Stomach (tissue), 9 donors: ENCODE data around the gene CDC45. TPM values are rescaled to one million over a fixed set of nuclear protein-coding genes. Genes with fewer than 3 reads are reported as not detected.

Experiments used
- DNase-seq, 2 donors: peaks; one replicate each; pipeline versions ENCODE4 v3.0.0 to v3.0.0-alpha.2; 2013 to 2019
- H3K27ac ChIP-seq, 5 donors: fragments of 200-600 bp in 4 of 5; sonication (generic) in 4 of 5; one replicate each; pipeline ENCODE4 v1.5.1; 2013 to 2019; ENCODE audit warnings: mild to moderate bottlenecking in 1 of 5, moderate library complexity in 1 of 5
- H3K27me3 ChIP-seq, 3 donors: fragments of 200-600 bp; sonication (generic); one replicate each; pipeline ENCODE4 v1.5.1; 2017 to 2019; ENCODE audit warnings: mixed run types in 1 of 3
- H3K36me3 ChIP-seq, 4 donors: fragments of 200-600 bp; sonication (generic); 1 replicate in 3 of 4; 2 replicates in 1 of 4; pipeline ENCODE4 v1.5.1; 2016 to 2019
- H3K4me1 ChIP-seq, 4 donors: fragments of 200-600 bp; sonication (generic); one replicate each; pipeline ENCODE4 v1.5.1; 2016 to 2019
- H3K4me3 ChIP-seq, 4 donors: fragments of 200-600 bp; sonication (generic) in 3 of 4; one replicate each; pipeline ENCODE4 v1.5.1; 2016 to 2019; ENCODE audit warnings: mild to moderate bottlenecking in 1 of 4
- H3K9me3 ChIP-seq, 4 donors: fragments of 200-600 bp; sonication (generic); one replicate each; pipeline ENCODE4 v1.5.1; 2016 to 2019
- CTCF ChIP-seq, 7 experiments: fragments of 450-650 bp in 4 of 7; fragments of 200-600 bp in 3 of 7; sonication (generic) in 3 of 7; IDR thresholded peaks; one replicate each; pipeline ENCODE4 v1.5.1; 2016 to 2019; ENCODE audit warnings: antibody characterized with exemption in 7 of 7, control low read depth in 2 of 7, mild to moderate bottlenecking in 1 of 7
- EP300 ChIP-seq: sonication (generic); formaldehyde crosslinking; IDR thresholded peaks from one replicate; pipeline ENCODE4 v1.6.1; 2017; ENCODE audit warnings: antibody characterized with exemption
- POLR2A ChIP-seq, 4 donors: fragments of 450-650 bp; IDR thresholded peaks; one replicate each; pipeline ENCODE4 v1.6.1; 2016; ENCODE audit warnings: antibody characterized with exemption in 4 of 4, control low read depth in 2 of 4, mild to moderate bottlenecking in 1 of 4, moderate library complexity in 1 of 4
- POLR2AphosphoS5 ChIP-seq, 3 donors: sonication (generic); formaldehyde crosslinking; IDR thresholded peaks; one replicate each; pipeline ENCODE4 v1.6.1; 2016; ENCODE audit warnings: antibody characterized with exemption in 3 of 3
- WGBS, 5 donors: extraction: QIAGEN DNeasy Blood & Tissue Kit in 3 of 5; methylation state at CpG; one replicate each; pipeline versions ENCODE4 v1.1.5 to v1.1.7; 2013 to 2018; 5-methylcytosine and 5-hydroxymethylcytosine counted together
- intact Hi-C: fragments of 100-400 bp; cut with DNase I; formaldehyde crosslinking; loops from one replicate; pipeline ENCODE4 v1.15.1; 2023; ENCODE audit warnings: low total_unique reads
- polyA plus RNA-seq, 3 donors: library from polyadenylated mRNA; stranded (reverse); fragments of 200-250 nt; gene quantifications; one replicate each; pipeline ENCODE4 v1.2.3, GENCODE V29; 2013
- total RNA-seq, 5 donors: library from RNA; depleted of rRNA; stranded (reverse); fragments of >200 nt; gene quantifications; one replicate each; pipeline versions ENCODE4 v1.1.0 to v1.2.3, GENCODE V29; 2014 to 2016
- donor health status: healthy with polysubstance abuse.
- donor health status: Bipolar disorder and iron deficiency.
- donor health status: healthy.

Gene CDC45
- total and polyA plus RNA-seq, 8 donors: 1.2 to 44.2 (median 5.4) TPM; not detected in 1

GRCh38 chr22:19497245-19497644, 17.5 kb downstream of the CDC45 start:
- intact Hi-C loops: loop anchor here (5.0 kb wide), 1 partner anchor 135 kb away; no protein-coding TSS in a partner anchor

GRCh38 chr22:19498154-19498865, 18.6 kb downstream of the CDC45 start:
- intact Hi-C loops: loop anchor here (5.0 kb wide), 1 partner anchor 134 kb away; no protein-coding TSS in a partner anchor

More at GRCh38 chr22:19497245-19497644, 17.5 kb downstream of the CDC45 start:
- Histone ChIP-seq H3K9me3 (no peaks in the 10 kb centered on the region), H3K27ac (no peak overlapping the region), H3K36me3 (no peaks in the 10 kb centered on the region), H3K27me3 (no peaks in the 10 kb centered on the region), H3K4me3 (no peak overlapping the region), H3K4me1 (no peaks in the 10 kb centered on the region)
- 35 to 59% (median 50%) methylated on average over 3 of the region's 3 CpGs for whole genome bisulfite sequencing, 5 donors
- TF ChIP-seq EP300: no peak
- TF ChIP-seq CTCF (IDR thresholded peaks at IDR 0.05): no peak
- no peak for TF ChIP-seq POLR2AphosphoS5 (IDR thresholded peaks at IDR 0.05)
- TF ChIP-seq POLR2A (IDR thresholded peaks at IDR 0.05): no peak
- peak in 1 of 2 donors; percentile 40 for DNase-seq

GRCh38 chr22:19498866-19499190, 19.1 kb downstream of the CDC45 start:
- no peak for TF ChIP-seq CTCF (IDR thresholded peaks at IDR 0.05)
- no peak for TF ChIP-seq POLR2A (IDR thresholded peaks at IDR 0.05)
- TF ChIP-seq POLR2AphosphoS5 (IDR thresholded peaks at IDR 0.05): no peak
- no peak for TF ChIP-seq EP300
- Histone ChIP-seq H3K27ac (no peak overlapping the region), H3K4me3 (no peak overlapping the region), H3K4me1 (no peaks in the 10 kb centered on the region), H3K9me3 (no peaks in the 10 kb centered on the region), H3K36me3 (no peaks in the 10 kb centered on the region), H3K27me3 (no peaks in the 10 kb centered on the region)
- WGBS, 5 donors: 92 to 100% (median 94%) methylated on average over 3 of the region's 3 CpGs
- no peak for DNase-seq
- intact Hi-C loops: loop anchor here (5.0 kb wide), 1 partner anchor 133 kb away; no protein-coding TSS in a partner anchor

More at GRCh38 chr22:19498154-19498865, 18.6 kb downstream of the CDC45 start:
- DNase-seq: no peak
- Histone ChIP-seq H3K27me3 (no peaks in the 10 kb centered on the region), H3K4me3 (no peak overlapping the region), H3K9me3 (no peaks in the 10 kb centered on the region), H3K4me1 (no peaks in the 10 kb centered on the region), H3K36me3 (no peaks in the 10 kb centered on the region), H3K27ac (no peak overlapping the region)
- TF ChIP-seq POLR2A (IDR thresholded peaks at IDR 0.05) (no peak), EP300 (no peak), CTCF (IDR thresholded peaks at IDR 0.05) (no peak), POLR2AphosphoS5 (IDR thresholded peaks at IDR 0.05) (no peak)
- 94 to 99% (median 96%) methylated on average over 6 to 7 of the region's 7 CpGs for WGBS, 5 donors

GRCh38 chr22:19499236-19499879, 19.6 kb downstream of the CDC45 start:
- intact Hi-C loops: loop anchor here (5.0 kb wide), 1 partner anchor 133 kb away; no protein-coding TSS in a partner anchor
- WGBS, 5 donors: 89 to 99% (median 97%) methylated on average over 3 to 7 of the region's 7 CpGs
- no peaks in the 10 kb centered on the region for H3K27me3 ChIP-seq

More at GRCh38 chr22:19499236-19499879, 19.6 kb downstream of the CDC45 start:
- TF ChIP-seq POLR2A (IDR thresholded peaks at IDR 0.05) (no peak), EP300 (no peak), CTCF (IDR thresholded peaks at IDR 0.05) (no peak), POLR2AphosphoS5 (IDR thresholded peaks at IDR 0.05) (no peak)
- DNase-seq: no peak
- Histone ChIP-seq H3K27ac (no peak overlapping the region), H3K4me3 (no peak overlapping the region), H3K4me1 (no peaks in the 10 kb centered on the region), H3K9me3 (no peaks in the 10 kb centered on the region), H3K36me3 (no peaks in the 10 kb centered on the region)
